AG09309 (cell line): ENCODE measurements around the gene ABI3.

Experiments
- DNase-seq: peaks from one replicate; pipeline ENCODE4 v3.0.0-alpha.2; 2010; ENCODE audit warnings: low read depth
- H3K4me3 ChIP-seq: 2 replicates; pipeline ENCODE4 v1.5.1; 2011; ENCODE audit warnings: mild to moderate bottlenecking, low read depth, low read length, moderate library complexity; ENCODE audit not compliant: control insufficient read depth
- TF ChIP-seq, protein P1 (sequence below): IDR thresholded peaks from 2 replicates; pipeline ENCODE4 v1.5.1; 2011; ENCODE audit warnings: mild to moderate bottlenecking, low read depth, low read length, inconsistent platforms; ENCODE audit not compliant: insufficient read depth, control insufficient read depth; ENCODE audit errors: missing control alignments

Gene ABI3

GRCh38 chr17:49225554-49226236 is 15.2 kb downstream of the ABI3 start:
- TF ChIP-seq, protein P1, sequence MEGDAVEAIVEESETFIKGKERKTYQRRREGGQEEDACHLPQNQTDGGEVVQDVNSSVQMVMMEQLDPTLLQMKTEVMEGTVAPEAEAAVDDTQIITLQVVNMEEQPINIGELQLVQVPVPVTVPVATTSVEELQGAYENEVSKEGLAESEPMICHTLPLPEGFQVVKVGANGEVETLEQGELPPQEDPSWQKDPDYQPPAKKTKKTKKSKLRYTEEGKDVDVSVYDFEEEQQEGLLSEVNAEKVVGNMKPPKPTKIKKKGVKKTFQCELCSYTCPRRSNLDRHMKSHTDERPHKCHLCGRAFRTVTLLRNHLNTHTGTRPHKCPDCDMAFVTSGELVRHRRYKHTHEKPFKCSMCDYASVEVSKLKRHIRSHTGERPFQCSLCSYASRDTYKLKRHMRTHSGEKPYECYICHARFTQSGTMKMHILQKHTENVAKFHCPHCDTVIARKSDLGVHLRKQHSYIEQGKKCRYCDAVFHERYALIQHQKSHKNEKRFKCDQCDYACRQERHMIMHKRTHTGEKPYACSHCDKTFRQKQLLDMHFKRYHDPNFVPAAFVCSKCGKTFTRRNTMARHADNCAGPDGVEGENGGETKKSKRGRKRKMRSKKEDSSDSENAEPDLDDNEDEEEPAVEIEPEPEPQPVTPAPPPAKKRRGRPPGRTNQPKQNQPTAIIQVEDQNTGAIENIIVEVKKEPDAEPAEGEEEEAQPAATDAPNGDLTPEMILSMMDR, result no peak
- H3K4me3 ChIP-seq, result no peak overlapping the region
- no peak for DNase-seq

DNA sequence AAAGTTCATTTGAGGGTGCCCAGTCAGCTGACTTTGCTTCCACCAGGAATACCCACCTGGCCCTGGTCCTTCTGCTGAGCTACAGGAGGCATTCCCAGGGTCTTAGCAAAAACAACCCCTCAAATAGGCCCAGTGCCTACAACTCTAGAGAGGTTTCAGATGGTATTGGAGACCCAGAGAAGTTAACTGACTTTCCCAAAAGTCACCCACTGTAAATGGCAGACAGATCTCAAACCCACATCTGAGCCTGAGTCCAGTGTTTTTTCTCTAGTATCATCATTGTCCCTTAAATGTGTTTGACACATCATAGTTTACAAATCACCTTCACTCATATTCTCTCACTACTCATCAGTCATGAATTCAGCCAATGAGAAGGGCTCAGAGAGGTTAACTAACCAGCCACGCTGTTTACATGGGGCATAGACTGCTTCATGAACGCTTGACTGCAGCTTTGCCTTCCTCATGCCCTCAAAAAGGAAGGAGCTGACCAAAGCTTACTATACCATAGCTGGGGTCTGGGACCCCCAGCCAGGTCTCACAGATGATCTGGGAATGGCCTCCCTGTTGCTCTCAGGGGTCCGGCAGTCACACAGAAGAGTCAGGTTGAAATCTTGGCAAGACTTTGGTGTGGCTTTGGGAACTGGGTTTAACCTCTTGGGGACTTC is 16.4 kb downstream of the ABI3 start:
- no peak overlapping the region for H3K4me3 ChIP-seq
- DNase-seq, result no peak
- TF ChIP-seq, protein P1, result no peak

GRCh38 chr17:49227436-49228261 is 17.1 kb downstream of the ABI3 start:
- peak; percentile 11 for DNase-seq
- no peak overlapping the region for H3K4me3 ChIP-seq
- TF ChIP-seq, protein P1, result peak; percentile 88

DNA sequence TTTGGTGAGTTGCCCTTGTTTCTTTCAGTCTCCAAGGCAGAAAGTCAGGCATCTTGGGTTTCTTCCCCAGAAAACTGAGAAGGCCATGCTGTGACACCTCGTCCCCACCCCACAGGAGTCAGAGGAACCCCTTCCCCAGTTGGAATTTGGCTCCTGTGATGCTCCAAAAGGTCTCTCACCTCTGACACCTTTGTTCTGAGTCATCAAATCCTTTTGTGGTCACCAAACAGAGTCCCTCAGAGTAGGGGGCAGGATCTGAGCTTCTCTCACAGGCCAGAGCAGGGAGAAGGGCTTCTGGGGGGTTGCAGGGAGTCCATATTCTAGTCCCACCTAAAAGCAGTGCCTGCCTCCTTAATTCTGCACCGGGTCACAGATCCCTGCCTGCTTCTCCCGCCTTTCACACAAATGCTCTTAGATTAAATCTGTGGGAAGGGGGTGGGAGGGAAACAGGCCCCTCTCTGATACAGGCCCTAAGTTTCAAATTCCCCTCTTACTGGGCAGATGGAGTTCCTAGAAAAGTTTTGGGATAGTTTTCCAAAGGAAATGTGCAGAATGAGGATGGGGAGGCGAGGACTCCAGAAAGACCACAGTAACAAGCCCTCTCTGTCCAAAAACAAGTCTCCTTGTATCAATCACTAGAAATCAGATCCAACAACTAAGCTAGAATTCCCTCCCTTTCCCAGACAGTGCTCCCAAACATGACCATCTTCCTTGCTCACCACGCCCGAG is 18.7 kb downstream of the ABI3 start:
- no peak for DNase-seq
- TF ChIP-seq, protein P1, result no peak
- no peak overlapping the region for H3K4me3 ChIP-seq

DNA sequence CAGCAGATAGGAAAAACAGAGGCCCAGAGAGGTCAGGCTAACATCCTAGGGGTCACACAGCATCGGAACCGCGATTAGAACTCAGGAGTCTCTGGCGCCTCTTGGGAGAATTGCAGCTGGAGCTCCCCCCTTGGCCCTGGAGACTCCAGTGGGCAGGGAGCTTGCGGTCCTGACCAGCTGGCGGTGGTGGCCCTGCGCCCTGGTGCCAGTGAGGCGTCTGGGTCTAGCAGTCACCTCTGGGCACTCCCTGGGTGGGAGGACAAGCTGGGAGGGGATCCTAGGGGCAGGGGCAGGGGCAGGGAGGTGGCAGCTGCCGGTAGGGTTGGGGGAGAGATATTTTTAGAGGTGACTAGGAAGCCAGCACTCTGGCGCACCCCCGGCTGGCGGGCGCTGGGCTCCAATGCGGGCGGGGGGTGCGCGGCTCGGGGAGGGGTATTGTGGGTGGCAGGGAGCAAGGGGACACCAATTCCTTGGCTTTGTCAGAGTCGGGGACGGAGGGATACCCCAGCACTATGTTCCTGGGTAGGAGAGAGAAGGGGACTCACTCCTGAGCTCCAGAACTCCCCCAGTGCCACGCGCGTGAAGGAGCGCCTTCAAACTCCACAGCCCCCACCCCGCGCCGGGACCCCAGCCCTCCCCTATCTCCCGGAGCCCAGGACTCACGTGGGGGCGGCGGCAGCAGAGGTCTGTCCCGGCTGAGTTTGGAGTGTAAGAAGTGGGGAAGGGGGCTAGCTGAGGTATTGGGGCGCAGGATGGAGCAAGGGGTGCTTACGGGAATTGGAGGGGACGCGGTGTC is 19.5 kb downstream of the ABI3 start:
- DNase-seq, result no peak
- TF ChIP-seq, protein P1, result no peak
- H3K4me3 ChIP-seq, result peak overlapping the region; percentile 59
